GM12891 (cell line): ENCODE data around the gene FOLR1.

Experiments used
- POLR2A ChIP-seq: IDR thresholded peaks from 2 replicates; pipeline ENCODE4 v1.6.1; 2011; ENCODE audit warnings: low read depth, low read length, control low read depth
- POLR2AphosphoS5 ChIP-seq: IDR thresholded peaks from 2 replicates; pipeline ENCODE4 v1.6.1; 2011; ENCODE audit warnings: low read depth, low read length, control low read depth

- TF ChIP-seq POLR2A (no peak), POLR2AphosphoS5 (no peak)
Observed at GRCh38 chr11:72220696-72221363, 28.9 kb downstream of the FOLR1 start.
